ENCODE measurements around the gene PDZD4. TPM values are rescaled to one million over a fixed set of nuclear protein-coding genes. Genes with fewer than 3 reads are reported as not detected.

The PDZD4 gene
- total RNA-seq, 1 experiment from 2014 or later: 120 TPM

DNA sequence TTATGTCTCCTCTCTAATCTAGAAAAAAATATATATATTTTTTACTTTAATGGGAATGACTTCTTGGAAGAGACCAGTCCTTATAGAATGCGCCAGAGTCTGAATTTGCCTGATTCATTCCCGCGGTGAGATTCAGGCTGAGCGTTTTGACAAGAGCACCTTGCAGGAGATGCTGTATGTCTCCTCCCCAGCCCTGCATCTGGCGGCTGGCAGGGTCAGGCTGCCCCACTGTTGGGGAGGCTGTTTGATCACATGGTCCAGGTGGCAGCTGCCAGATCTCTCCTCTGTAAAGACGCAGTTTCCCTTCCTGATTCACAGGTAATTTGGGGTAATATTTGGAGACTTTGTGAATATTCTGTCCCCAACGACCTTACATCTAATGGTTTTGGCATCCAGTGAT, 9.7 kb downstream of the PDZD4 start:
- no peaks in the 10 kb centered on the region for H3K27me3 Mint-ChIP-seq (ENCODE audit: low read depth)
- ATAC-seq: no peak
- H3K27ac Mint-ChIP-seq: peak overlapping the region; percentile 82
- ChIA-PET CTCF (no interaction called here), POLR2A (no interaction called here)
- no peaks in the 10 kb centered on the region for H3K9me3 Mint-ChIP-seq
- H3K4me1 Mint-ChIP-seq: peaks cover 61% of the 10 kb centered on the region
- DNase-seq (ENCODE audit: low spot score): no peak
- TF ChIP-seq NR2C2 (CRISPR knock-in tag; IDR thresholded peaks at IDR 0.05) (no peak), TP53 (CRISPR knock-in tag; IDR thresholded peaks at IDR 0.05) (no peak), TEAD1 (CRISPR knock-in tag; IDR thresholded peaks at IDR 0.05) (no peak), SOX15 (CRISPR knock-in tag; IDR thresholded peaks at IDR 0.05) (no peak), RORB (CRISPR knock-in tag; IDR thresholded peaks at IDR 0.05) (no peak), ZNF121 (CRISPR knock-in tag; IDR thresholded peaks at IDR 0.05) (no peak), IRF2 (CRISPR knock-in tag; IDR thresholded peaks at IDR 0.05; ENCODE audit: borderline replicate concordance, low read depth) (no peak), ATF1 (CRISPR knock-in tag; IDR thresholded peaks at IDR 0.05) (no peak), TCF7 (CRISPR knock-in tag; IDR thresholded peaks at IDR 0.05; ENCODE audit: low read depth) (no peak), ZNF671 (CRISPR knock-in tag; IDR thresholded peaks at IDR 0.05) (no peak)
- TF ChIP-seq, protein P1, sequence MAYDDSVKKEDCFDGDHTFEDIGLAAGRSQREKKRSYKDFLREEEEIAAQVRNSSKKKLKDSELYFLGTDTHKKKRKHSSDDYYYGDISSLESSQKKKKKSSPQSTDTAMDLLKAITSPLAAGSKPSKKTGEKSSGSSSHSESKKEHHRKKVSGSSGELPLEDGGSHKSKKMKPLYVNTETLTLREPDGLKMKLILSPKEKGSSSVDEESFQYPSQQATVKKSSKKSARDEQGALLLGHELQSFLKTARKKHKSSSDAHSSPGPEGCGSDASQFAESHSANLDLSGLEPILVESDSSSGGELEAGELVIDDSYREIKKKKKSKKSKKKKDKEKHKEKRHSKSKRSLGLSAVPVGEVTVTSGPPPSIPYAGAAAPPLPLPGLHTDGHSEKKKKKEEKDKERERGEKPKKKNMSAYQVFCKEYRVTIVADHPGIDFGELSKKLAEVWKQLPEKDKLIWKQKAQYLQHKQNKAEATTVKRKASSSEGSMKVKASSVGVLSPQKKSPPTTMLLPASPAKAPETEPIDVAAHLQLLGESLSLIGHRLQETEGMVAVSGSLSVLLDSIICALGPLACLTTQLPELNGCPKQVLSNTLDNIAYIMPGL (CRISPR knock-in tag; IDR thresholded peaks at IDR 0.05): no peak
- TF ChIP-seq, protein P2, sequence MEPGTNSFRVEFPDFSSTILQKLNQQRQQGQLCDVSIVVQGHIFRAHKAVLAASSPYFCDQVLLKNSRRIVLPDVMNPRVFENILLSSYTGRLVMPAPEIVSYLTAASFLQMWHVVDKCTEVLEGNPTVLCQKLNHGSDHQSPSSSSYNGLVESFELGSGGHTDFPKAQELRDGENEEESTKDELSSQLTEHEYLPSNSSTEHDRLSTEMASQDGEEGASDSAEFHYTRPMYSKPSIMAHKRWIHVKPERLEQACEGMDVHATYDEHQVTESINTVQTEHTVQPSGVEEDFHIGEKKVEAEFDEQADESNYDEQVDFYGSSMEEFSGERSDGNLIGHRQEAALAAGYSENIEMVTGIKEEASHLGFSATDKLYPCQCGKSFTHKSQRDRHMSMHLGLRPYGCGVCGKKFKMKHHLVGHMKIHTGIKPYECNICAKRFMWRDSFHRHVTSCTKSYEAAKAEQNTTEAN (CRISPR knock-in tag; IDR thresholded peaks at IDR 0.05): no peak
- TF ChIP-seq, protein P3, sequence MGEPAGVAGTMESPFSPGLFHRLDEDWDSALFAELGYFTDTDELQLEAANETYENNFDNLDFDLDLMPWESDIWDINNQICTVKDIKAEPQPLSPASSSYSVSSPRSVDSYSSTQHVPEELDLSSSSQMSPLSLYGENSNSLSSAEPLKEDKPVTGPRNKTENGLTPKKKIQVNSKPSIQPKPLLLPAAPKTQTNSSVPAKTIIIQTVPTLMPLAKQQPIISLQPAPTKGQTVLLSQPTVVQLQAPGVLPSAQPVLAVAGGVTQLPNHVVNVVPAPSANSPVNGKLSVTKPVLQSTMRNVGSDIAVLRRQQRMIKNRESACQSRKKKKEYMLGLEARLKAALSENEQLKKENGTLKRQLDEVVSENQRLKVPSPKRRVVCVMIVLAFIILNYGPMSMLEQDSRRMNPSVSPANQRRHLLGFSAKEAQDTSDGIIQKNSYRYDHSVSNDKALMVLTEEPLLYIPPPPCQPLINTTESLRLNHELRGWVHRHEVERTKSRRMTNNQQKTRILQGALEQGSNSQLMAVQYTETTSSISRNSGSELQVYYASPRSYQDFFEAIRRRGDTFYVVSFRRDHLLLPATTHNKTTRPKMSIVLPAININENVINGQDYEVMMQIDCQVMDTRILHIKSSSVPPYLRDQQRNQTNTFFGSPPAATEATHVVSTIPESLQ (CRISPR knock-in tag; IDR thresholded peaks at IDR 0.05): no peak
- TF ChIP-seq, protein P4, sequence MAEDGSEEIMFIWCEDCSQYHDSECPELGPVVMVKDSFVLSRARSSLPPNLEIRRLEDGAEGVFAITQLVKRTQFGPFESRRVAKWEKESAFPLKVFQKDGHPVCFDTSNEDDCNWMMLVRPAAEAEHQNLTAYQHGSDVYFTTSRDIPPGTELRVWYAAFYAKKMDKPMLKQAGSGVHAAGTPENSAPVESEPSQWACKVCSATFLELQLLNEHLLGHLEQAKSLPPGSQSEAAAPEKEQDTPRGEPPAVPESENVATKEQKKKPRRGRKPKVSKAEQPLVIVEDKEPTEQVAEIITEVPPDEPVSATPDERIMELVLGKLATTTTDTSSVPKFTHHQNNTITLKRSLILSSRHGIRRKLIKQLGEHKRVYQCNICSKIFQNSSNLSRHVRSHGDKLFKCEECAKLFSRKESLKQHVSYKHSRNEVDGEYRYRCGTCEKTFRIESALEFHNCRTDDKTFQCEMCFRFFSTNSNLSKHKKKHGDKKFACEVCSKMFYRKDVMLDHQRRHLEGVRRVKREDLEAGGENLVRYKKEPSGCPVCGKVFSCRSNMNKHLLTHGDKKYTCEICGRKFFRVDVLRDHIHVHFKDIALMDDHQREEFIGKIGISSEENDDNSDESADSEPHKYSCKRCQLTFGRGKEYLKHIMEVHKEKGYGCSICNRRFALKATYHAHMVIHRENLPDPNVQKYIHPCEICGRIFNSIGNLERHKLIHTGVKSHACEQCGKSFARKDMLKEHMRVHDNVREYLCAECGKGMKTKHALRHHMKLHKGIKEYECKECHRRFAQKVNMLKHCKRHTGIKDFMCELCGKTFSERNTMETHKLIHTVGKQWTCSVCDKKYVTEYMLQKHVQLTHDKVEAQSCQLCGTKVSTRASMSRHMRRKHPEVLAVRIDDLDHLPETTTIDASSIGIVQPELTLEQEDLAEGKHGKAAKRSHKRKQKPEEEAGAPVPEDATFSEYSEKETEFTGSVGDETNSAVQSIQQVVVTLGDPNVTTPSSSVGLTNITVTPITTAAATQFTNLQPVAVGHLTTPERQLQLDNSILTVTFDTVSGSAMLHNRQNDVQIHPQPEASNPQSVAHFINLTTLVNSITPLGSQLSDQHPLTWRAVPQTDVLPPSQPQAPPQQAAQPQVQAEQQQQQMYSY (CRISPR knock-in tag; IDR thresholded peaks at IDR 0.05): no peak
- TF ChIP-seq, protein P5, sequence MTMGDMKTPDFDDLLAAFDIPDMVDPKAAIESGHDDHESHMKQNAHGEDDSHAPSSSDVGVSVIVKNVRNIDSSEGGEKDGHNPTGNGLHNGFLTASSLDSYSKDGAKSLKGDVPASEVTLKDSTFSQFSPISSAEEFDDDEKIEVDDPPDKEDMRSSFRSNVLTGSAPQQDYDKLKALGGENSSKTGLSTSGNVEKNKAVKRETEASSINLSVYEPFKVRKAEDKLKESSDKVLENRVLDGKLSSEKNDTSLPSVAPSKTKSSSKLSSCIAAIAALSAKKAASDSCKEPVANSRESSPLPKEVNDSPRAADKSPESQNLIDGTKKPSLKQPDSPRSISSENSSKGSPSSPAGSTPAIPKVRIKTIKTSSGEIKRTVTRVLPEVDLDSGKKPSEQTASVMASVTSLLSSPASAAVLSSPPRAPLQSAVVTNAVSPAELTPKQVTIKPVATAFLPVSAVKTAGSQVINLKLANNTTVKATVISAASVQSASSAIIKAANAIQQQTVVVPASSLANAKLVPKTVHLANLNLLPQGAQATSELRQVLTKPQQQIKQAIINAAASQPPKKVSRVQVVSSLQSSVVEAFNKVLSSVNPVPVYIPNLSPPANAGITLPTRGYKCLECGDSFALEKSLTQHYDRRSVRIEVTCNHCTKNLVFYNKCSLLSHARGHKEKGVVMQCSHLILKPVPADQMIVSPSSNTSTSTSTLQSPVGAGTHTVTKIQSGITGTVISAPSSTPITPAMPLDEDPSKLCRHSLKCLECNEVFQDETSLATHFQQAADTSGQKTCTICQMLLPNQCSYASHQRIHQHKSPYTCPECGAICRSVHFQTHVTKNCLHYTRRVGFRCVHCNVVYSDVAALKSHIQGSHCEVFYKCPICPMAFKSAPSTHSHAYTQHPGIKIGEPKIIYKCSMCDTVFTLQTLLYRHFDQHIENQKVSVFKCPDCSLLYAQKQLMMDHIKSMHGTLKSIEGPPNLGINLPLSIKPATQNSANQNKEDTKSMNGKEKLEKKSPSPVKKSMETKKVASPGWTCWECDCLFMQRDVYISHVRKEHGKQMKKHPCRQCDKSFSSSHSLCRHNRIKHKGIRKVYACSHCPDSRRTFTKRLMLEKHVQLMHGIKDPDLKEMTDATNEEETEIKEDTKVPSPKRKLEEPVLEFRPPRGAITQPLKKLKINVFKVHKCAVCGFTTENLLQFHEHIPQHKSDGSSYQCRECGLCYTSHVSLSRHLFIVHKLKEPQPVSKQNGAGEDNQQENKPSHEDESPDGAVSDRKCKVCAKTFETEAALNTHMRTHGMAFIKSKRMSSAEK (CRISPR knock-in tag; IDR thresholded peaks at IDR 0.05; ENCODE audit: borderline replicate concordance): no peak
- TF ChIP-seq, protein P6, sequence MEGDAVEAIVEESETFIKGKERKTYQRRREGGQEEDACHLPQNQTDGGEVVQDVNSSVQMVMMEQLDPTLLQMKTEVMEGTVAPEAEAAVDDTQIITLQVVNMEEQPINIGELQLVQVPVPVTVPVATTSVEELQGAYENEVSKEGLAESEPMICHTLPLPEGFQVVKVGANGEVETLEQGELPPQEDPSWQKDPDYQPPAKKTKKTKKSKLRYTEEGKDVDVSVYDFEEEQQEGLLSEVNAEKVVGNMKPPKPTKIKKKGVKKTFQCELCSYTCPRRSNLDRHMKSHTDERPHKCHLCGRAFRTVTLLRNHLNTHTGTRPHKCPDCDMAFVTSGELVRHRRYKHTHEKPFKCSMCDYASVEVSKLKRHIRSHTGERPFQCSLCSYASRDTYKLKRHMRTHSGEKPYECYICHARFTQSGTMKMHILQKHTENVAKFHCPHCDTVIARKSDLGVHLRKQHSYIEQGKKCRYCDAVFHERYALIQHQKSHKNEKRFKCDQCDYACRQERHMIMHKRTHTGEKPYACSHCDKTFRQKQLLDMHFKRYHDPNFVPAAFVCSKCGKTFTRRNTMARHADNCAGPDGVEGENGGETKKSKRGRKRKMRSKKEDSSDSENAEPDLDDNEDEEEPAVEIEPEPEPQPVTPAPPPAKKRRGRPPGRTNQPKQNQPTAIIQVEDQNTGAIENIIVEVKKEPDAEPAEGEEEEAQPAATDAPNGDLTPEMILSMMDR (IDR thresholded peaks at IDR 0.05): no peak
- TF ChIP-seq, protein P7, sequence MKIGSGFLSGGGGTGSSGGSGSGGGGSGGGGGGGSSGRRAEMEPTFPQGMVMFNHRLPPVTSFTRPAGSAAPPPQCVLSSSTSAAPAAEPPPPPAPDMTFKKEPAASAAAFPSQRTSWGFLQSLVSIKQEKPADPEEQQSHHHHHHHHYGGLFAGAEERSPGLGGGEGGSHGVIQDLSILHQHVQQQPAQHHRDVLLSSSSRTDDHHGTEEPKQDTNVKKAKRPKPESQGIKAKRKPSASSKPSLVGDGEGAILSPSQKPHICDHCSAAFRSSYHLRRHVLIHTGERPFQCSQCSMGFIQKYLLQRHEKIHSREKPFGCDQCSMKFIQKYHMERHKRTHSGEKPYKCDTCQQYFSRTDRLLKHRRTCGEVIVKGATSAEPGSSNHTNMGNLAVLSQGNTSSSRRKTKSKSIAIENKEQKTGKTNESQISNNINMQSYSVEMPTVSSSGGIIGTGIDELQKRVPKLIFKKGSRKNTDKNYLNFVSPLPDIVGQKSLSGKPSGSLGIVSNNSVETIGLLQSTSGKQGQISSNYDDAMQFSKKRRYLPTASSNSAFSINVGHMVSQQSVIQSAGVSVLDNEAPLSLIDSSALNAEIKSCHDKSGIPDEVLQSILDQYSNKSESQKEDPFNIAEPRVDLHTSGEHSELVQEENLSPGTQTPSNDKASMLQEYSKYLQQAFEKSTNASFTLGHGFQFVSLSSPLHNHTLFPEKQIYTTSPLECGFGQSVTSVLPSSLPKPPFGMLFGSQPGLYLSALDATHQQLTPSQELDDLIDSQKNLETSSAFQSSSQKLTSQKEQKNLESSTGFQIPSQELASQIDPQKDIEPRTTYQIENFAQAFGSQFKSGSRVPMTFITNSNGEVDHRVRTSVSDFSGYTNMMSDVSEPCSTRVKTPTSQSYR (CRISPR knock-in tag; IDR thresholded peaks at IDR 0.05): no peak
- TF ChIP-seq, protein P8, sequence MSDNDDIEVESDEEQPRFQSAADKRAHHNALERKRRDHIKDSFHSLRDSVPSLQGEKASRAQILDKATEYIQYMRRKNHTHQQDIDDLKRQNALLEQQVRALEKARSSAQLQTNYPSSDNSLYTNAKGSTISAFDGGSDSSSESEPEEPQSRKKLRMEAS (CRISPR knock-in tag; IDR thresholded peaks at IDR 0.05): no peak
- H3K4me3 Mint-ChIP-seq: no peak overlapping the region
- H3K36me3 Mint-ChIP-seq: 0 out of 2 replicates have a peak, but pooled peaks cover 2% of the 10 kb centered on the region

Data from WTC11 (cell line).